ENCODE data around the gene UPF2. TPM values are rescaled to one million over a fixed set of nuclear protein-coding genes. Genes with fewer than 3 reads are reported as not detected.

The UPF2 gene
- total RNA-seq, 1 donor from 2014 or later: 7.9 TPM

DNA sequence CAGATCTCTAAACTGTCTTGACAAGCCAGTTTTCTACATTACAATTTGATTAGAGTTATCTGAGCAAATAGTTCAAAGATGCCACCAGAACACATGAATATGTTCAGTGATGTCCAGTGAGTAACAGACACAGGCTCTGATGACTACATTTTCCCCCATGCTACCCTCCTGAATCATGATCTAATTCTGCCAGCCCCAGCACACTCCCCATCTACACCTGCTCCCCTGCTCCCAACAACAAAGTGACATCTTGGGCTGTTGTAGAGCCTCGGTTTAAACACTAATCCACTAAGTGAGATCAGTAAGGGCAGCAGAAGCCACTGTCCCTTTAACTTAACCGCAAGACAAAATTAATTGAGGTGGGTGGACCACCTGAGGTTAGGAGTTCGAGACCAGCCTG lies 114.9 kb downstream of the UPF2 start:
- intact Hi-C loops (cut with DNase I): no loop called here
- TF ChIP-seq, protein P1, sequence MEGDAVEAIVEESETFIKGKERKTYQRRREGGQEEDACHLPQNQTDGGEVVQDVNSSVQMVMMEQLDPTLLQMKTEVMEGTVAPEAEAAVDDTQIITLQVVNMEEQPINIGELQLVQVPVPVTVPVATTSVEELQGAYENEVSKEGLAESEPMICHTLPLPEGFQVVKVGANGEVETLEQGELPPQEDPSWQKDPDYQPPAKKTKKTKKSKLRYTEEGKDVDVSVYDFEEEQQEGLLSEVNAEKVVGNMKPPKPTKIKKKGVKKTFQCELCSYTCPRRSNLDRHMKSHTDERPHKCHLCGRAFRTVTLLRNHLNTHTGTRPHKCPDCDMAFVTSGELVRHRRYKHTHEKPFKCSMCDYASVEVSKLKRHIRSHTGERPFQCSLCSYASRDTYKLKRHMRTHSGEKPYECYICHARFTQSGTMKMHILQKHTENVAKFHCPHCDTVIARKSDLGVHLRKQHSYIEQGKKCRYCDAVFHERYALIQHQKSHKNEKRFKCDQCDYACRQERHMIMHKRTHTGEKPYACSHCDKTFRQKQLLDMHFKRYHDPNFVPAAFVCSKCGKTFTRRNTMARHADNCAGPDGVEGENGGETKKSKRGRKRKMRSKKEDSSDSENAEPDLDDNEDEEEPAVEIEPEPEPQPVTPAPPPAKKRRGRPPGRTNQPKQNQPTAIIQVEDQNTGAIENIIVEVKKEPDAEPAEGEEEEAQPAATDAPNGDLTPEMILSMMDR (IDR thresholded peaks at IDR 0.05): no peak
- no peak overlapping the region for H3K4me3 ChIP-seq
- no peaks in the 10 kb centered on the region for H3K9me3 ChIP-seq
- no peak for DNase-seq (ENCODE audit: low spot score in 2 of 2)
- H3K4me1 ChIP-seq: no peaks in the 10 kb centered on the region
- H3K27me3 ChIP-seq: no peaks in the 10 kb centered on the region
- H3K27ac ChIP-seq: no peak overlapping the region
- H3K36me3 ChIP-seq: peaks cover 65 to 73% of the 10 kb centered on the region in 2 donors

DNA sequence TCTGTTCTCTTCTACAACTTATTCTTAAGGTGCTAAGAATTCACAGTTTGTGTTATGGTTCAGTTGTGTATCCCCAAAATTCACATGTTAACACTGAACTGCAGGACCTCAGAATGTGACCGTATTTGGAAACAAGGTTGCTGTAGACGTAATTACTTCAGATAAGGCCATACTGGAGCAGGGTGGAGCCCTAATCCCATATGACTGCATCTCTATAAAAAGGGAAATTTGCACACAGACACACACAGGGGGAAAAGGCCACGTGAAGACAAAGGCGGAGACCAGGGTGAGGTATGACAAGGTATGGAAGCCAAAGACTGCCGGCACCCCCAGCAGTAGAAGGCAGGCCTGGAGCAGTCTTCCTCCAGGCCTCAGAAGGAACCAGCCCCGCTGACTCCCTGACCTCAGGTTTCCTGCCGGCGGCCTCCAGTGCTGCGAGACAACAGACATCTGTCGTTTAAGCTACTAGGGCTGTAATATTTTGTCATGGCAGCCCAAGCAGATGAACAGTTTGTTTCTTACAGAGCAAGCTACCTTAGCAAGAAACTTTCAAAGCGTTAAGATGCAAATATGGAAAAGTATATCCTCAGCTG lies 120.7 kb downstream of the UPF2 start:
- peaks cover 42 to 53% of the 10 kb centered on the region in 2 donors for H3K36me3 ChIP-seq
- no peak overlapping the region for H3K27ac ChIP-seq
- no peaks in the 10 kb centered on the region for H3K9me3 ChIP-seq
- H3K27me3 ChIP-seq: no peaks in the 10 kb centered on the region
- TF ChIP-seq, protein P1 (IDR thresholded peaks at IDR 0.05): no peak
- intact Hi-C loops (cut with DNase I): no loop called here
- DNase-seq (ENCODE audit: low spot score in 2 of 2): no peak
- H3K4me3 ChIP-seq: no peak overlapping the region
- H3K4me1 ChIP-seq: no peaks in the 10 kb centered on the region

DNA sequence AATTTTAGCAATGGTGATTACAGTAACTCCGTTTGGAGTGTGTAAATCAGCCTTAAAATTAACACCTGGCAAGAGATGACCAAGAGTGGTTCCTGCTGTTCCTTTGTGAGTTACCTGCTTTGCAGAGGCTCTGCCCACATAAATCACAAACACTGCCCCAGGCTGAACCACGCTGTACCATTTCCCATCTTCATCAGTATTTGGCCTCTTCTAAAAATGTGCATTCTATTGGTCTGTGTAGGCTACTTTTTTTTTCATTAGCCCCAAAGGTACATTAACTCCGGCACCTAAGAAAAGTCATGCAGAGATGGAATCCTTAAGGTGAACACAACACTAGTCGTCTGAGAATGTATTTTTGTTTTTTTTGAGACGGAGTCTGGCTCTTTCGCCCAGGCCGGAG lies 123.3 kb downstream of the UPF2 start:
- no peaks in the 10 kb centered on the region for H3K27me3 ChIP-seq
- peaks cover 25 to 31% of the 10 kb centered on the region in 2 donors for H3K36me3 ChIP-seq
- TF ChIP-seq, protein P1 (IDR thresholded peaks at IDR 0.05): no peak
- no peak overlapping the region for H3K4me3 ChIP-seq
- intact Hi-C loops (cut with DNase I): no loop called here
- H3K27ac ChIP-seq: no peak overlapping the region
- H3K9me3 ChIP-seq: no peaks in the 10 kb centered on the region
- no peaks in the 10 kb centered on the region for H3K4me1 ChIP-seq
- DNase-seq (ENCODE audit: low spot score in 2 of 2): no peak

DNA sequence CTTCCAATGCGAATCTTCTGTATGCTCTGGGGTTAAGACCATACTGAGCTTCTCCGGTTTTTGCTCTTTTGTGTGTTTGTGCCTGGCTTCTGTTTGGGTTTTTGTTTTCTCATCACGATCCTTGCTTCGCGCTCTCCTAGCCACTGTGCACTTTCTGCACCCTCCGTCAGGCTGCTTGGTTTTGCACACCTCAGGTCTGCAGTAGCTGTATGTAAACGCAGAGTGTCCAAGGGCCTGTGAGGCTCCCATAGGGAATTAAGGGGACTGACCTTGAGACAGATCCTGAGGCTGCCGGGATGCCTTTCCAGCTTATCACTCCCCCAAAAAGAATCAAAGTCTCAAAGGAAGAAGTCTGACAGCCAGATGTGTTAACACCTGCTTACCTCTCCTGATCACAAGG lies 124.2 kb downstream of the UPF2 start:
- no peaks in the 10 kb centered on the region for H3K27me3 ChIP-seq

DNA sequence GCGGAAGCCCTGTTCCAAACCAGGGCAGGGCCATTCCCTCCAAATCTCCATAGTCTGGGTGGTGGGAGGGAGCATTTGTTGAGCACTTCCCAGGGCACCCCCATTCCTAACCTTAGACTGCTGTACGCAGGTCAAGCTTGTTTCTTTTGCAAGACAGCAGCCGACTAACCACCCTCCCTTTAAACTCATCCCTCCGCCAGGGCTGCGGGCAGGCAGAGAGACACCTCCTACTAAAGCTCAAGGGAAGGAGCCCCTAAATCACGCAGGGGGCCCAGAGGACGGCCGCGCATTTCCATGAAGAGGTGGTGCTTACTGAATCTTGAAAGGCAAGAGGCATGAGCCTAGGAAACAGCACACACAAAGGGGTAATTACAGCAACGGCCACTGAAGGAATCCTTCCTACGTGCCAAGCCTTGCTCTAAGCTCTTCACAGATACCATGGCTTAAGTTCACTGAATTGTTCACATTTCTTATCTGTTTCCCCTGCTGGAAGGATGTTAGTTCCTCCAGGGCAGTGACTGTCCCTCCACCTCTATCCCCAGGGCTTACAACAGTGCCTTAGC lies 129.4 kb downstream of the UPF2 start:
- Histone ChIP-seq H3K4me1 (no peaks in the 10 kb centered on the region), H3K27me3 (no peaks in the 10 kb centered on the region), H3K9me3 (no peaks in the 10 kb centered on the region), H3K36me3 (no peaks in the 10 kb centered on the region), H3K27ac (no peak overlapping the region), H3K4me3 (no peak overlapping the region)
- intact Hi-C loops (cut with DNase I): no loop called here
- DNase-seq (ENCODE audit: low spot score in 2 of 2): peak in 1 of 2 donors; percentile 38
- TF ChIP-seq, protein P1 (IDR thresholded peaks at IDR 0.05): no peak

More for the DNA sequence above, 124.2 kb downstream of the UPF2 start:
- TF ChIP-seq, protein P1 (IDR thresholded peaks at IDR 0.05): no peak
- H3K4me3 ChIP-seq: no peak overlapping the region
- no peak overlapping the region for H3K27ac ChIP-seq
- peaks cover 22 to 31% of the 10 kb centered on the region in 2 donors for H3K36me3 ChIP-seq
- DNase-seq (ENCODE audit: low spot score in 2 of 2): no peak
- no peaks in the 10 kb centered on the region for H3K4me1 ChIP-seq
- intact Hi-C loops (cut with DNase I): no loop called here
- no peaks in the 10 kb centered on the region for H3K9me3 ChIP-seq
